GM18858 (cell line): ENCODE data around the gene CHRM2.

ENCODE experiments used
- ATAC-seq: cut with Tn5 transposase; IDR thresholded peaks from one replicate; pipeline ENCODE4 v1.9.1; 2021; ENCODE audit not compliant: unreplicated experiment

The CHRM2 gene

GRCh38 chr7:136956232-136956631, 87.8 kb downstream of the CHRM2 start:
- no peak for ATAC-seq

GRCh38 chr7:136956671-136957070, 88.2 kb downstream of the CHRM2 start:
- no peak for ATAC-seq

- no peak for ATAC-seq
Observed at GRCh38 chr7:136957391-136957790, 88.9 kb downstream of the CHRM2 start.

GRCh38 chr7:136958016-136958415, 89.6 kb downstream of the CHRM2 start:
- no peak for ATAC-seq

GRCh38 chr7:136964347-136964746, 95.9 kb downstream of the CHRM2 start:
- ATAC-seq, result no peak

- no peak for ATAC-seq
Observed at GRCh38 chr7:136966825-136967224, 98.4 kb downstream of the CHRM2 start.

GRCh38 chr7:136969761-136970160, 101.3 kb downstream of the CHRM2 start:
- ATAC-seq, result no peak

- no peak for ATAC-seq
Observed at GRCh38 chr7:136971776-136972175, 103.3 kb downstream of the CHRM2 start.

GRCh38 chr7:136976504-136977251, 108.2 kb downstream of the CHRM2 start:
- ATAC-seq, result no peak

GRCh38 chr7:136993377-136993776, 124.9 kb downstream of the CHRM2 start:
- no peak for ATAC-seq

- no peak for ATAC-seq
Observed at GRCh38 chr7:136997735-136998134, 129.3 kb downstream of the CHRM2 start.

- ATAC-seq, result no peak
Observed at GRCh38 chr7:136998495-136998894, 130.0 kb downstream of the CHRM2 start.

- ATAC-seq, result no peak
Observed at GRCh38 chr7:137000621-137001020, 132.2 kb downstream of the CHRM2 start.

GRCh38 chr7:137001041-137001440, 132.6 kb downstream of the CHRM2 start:
- no peak for ATAC-seq

GRCh38 chr7:137001478-137001877, 133.0 kb downstream of the CHRM2 start:
- no peak for ATAC-seq

- ATAC-seq, result no peak
Observed at GRCh38 chr7:137003086-137003485, 134.6 kb downstream of the CHRM2 start.

- ATAC-seq, result no peak
Observed at GRCh38 chr7:137003566-137003965, 135.1 kb downstream of the CHRM2 start.

GRCh38 chr7:137005873-137006272, 137.4 kb downstream of the CHRM2 start:
- ATAC-seq, result no peak

- ATAC-seq, result no peak
Observed at GRCh38 chr7:137006293-137006692, 137.8 kb downstream of the CHRM2 start.

GRCh38 chr7:137007001-137007694, 138.7 kb downstream of the CHRM2 start:
- ATAC-seq, result no peak

- ATAC-seq, result no peak
Observed at GRCh38 chr7:137009404-137009803, 141.0 kb downstream of the CHRM2 start.

GRCh38 chr7:137015015-137015414, 146.6 kb downstream of the CHRM2 start:
- ATAC-seq, result no peak

GRCh38 chr7:137017221-137017620, 148.8 kb downstream of the CHRM2 start:
- no peak for ATAC-seq
